Activated naive CD4-positive, alpha-beta T cell treated with anti-CD3 and anti-CD28 coated beads, Interleukin-2, amount 50 U/mL, for 24 hours (primary cell): Measurements from ENCODE around the gene KRTAP10-11.
"Not testable (repeated sequence)": the region's sequence is repeated elsewhere in the genome, so short reads cannot be mapped to it uniquely, and the experiment has no call there.

Experiments
- H3K27ac Mint-ChIP-seq: one replicate; pipeline ENCODE4 v1.8.0; 2021; ENCODE audit warnings: mild to moderate bottlenecking, mixed read lengths
- H3K27me3 Mint-ChIP-seq: one replicate; pipeline ENCODE4 v1.8.0; 2021; ENCODE audit warnings: mixed read lengths
- H3K36me3 Mint-ChIP-seq: one replicate; pipeline ENCODE4 v1.8.0; 2021; ENCODE audit warnings: mixed read lengths
- H3K4me1 Mint-ChIP-seq: one replicate; pipeline ENCODE4 v1.8.0; 2021; ENCODE audit warnings: mixed read lengths
- H3K4me3 Mint-ChIP-seq: one replicate; pipeline ENCODE4 v1.8.0; 2021; ENCODE audit warnings: mild to moderate bottlenecking, mixed read lengths
- H3K9me3 Mint-ChIP-seq: one replicate; pipeline ENCODE4 v1.8.0; 2021; ENCODE audit warnings: mixed read lengths

KRTAP10-11 gene

DNA sequence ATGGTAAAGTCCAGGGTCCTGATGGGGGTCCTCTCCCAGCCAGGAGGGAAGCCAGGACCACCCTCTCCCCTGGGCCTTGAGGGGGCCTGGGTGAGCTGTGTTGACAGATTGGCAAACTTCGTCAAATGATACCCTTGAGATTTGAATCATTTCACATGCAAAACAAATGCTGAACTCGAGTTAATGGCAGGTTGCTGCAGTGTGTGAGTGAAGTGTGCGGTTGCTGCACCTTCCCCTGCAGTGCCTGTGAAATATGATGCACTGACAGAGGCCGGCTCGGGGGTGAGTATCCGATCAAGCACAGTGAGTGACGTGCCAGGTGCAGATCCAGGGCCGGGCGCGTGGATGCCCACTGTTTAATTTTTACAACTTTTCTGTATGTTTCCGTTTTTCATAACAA lies 41.5 kb downstream of the KRTAP10-11 start:
- Mint-ChIP-seq H3K27ac (peak overlapping the region; percentile 65), H3K36me3 (peaks cover 5% of the 10 kb centered on the region), H3K4me3 (no peak overlapping the region), H3K9me3 (peaks cover 4% of the 10 kb centered on the region), H3K27me3 (peaks cover 4% of the 10 kb centered on the region), H3K4me1 (peaks cover 25% of the 10 kb centered on the region)

DNA sequence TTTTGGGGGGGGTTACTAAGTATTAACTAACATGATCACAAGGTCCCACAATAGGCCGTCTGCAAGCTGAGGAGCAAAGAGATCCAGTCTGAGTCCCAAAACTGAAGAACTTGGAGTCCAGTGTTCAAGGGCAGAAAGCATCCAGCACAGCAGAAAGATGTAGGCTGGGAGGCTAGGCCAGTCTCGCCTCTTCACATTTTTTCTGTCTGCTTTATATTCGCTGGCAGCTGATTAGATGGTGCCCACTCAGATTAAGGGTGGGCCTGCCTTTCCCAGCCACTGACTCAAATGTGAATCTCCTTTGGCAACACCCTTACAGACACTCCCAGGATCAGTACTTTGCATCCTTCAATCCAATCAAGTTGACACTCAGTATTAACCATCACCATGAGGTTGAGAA lies 43.5 kb downstream of the KRTAP10-11 start:
- H3K36me3 Mint-ChIP-seq, H3K27me3 Mint-ChIP-seq, H3K27ac Mint-ChIP-seq, H3K4me3 Mint-ChIP-seq: not testable (repeated sequence)
- peaks cover 18% of the 10 kb centered on the region for H3K9me3 Mint-ChIP-seq
- H3K4me1 Mint-ChIP-seq: peaks cover 30% of the 10 kb centered on the region

DNA sequence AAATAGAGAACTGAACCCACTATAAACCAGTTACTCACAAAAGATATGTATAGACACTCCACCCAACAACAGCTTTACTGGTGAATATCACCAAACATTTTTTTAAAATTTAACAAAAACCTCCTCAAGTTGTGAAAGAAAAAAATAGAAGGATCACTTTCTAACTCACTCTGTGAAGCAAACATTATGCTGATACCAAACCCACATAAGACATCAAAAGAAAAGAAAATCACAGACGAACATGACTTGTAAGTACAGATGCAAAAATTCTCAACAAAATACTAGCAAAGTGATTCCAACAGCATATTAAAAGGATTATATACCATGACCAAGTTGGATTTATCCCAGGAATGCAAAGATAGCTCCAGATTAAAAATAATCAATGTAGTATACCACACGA lies 45.5 kb downstream of the KRTAP10-11 start:
- peaks cover 18% of the 10 kb centered on the region for H3K9me3 Mint-ChIP-seq
- H3K4me1 Mint-ChIP-seq: peaks cover 26% of the 10 kb centered on the region
- H3K27ac Mint-ChIP-seq: no peak overlapping the region
- peaks cover 4% of the 10 kb centered on the region for H3K36me3 Mint-ChIP-seq
- peaks cover 2% of the 10 kb centered on the region for H3K27me3 Mint-ChIP-seq
- H3K4me3 Mint-ChIP-seq: no peak overlapping the region

DNA sequence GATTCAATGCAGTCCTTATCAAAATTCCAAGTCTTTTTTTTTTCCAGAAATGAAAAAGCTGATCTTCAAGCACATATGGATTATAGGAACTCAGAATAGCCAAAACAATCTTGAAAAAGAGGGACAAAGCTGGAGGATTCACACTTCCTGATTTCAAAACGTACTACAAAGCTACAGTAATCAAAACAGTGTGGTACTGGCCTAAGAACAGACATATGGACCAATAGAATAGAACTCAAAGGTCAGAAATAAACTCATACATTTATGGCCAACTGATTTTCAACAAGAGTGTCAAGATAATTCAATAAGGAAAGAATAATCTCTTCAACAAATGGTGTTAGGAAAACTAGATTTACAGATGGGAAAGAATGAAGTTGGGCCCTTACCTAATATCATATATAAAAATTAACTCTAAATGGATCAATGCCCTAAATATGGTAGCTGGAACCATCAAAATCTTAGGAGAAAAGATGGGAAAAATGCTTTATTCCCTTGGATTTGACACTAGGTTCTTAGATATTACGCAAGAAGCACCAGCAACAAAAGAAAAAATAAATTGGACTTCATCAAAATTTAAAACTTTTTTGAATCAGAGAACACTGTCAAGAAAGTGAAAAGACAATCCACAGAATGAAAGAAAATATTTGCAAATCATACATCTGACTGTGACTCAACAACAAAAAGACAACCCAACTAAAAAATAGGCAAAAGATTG lies 46.7 kb downstream of the KRTAP10-11 start:
- Mint-ChIP-seq H3K27ac (no peak overlapping the region), H3K9me3 (peaks cover 18% of the 10 kb centered on the region), H3K4me3 (no peak overlapping the region), H3K4me1 (peaks cover 31% of the 10 kb centered on the region), H3K36me3 (peaks cover 4% of the 10 kb centered on the region), H3K27me3 (peaks cover 8% of the 10 kb centered on the region)

DNA sequence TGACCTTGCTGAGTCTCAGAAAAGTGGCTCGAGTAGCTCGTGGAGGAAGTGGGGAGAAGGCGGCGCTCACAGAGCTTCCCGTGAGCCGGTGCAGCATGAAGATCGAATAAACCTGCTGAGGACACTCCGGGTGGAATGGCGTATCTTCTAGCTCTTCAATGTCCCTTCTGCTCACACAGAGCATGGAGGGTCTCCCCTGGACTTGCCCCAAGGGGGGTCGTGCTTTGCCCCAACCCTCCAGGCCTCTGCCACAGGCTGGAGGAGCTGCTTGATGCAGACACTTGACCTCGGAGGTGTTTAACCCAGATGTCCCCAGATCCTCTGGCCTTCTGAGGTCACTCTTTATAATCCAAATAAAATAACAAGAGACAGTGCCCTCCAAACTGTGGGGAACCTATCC lies 48.6 kb downstream of the KRTAP10-11 start:
- Mint-ChIP-seq H3K4me1 (peaks cover 35% of the 10 kb centered on the region), H3K27ac (no peak overlapping the region), H3K9me3 (peaks cover 18% of the 10 kb centered on the region), H3K4me3 (no peak overlapping the region), H3K36me3 (peaks cover 4% of the 10 kb centered on the region), H3K27me3 (peaks cover 16% of the 10 kb centered on the region)

DNA sequence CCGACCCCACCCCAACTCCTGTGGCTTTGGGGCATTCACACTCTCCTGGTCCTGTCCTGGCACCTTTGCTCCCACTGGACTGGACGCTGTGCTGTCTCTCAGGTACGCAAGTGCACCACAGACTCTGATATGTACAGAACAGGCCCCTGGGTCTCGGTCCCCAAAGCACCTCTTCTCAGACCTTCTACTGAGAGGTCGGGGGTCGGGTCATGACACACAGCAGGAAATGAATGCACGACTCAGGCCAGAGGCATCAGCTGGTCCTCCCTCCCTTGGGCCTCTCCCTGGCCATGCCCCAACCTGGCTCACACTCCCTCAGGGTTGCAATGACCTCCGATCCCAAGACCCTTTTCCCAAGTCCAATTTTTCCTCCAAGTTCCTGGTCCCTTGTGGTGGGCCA lies 49.0 kb downstream of the KRTAP10-11 start:
- peaks cover 4% of the 10 kb centered on the region for H3K36me3 Mint-ChIP-seq
- peaks cover 18% of the 10 kb centered on the region for H3K27me3 Mint-ChIP-seq
- no peak overlapping the region for H3K27ac Mint-ChIP-seq
- H3K9me3 Mint-ChIP-seq: peaks cover 18% of the 10 kb centered on the region
- H3K4me1 Mint-ChIP-seq: peaks cover 35% of the 10 kb centered on the region
- H3K4me3 Mint-ChIP-seq: no peak overlapping the region

DNA sequence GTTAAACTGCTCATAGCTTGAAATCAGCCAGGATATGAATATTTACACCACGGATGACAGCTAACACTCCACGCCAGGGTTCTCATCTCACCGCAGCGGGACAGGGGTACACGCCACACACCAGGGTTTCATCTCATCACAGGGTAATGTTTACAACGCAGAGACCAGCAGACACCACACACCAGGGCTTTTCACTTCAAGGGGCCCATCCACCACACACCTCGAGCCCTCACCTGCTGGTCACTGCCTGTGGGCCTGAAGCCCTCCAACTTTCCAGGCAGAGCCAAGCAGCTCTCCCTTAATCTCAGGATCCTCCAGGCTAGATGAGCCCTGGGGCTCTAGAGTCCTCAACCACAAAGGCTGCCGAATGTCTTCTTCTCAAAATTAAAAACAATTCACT lies 49.4 kb downstream of the KRTAP10-11 start:
- H3K27ac Mint-ChIP-seq: no peak overlapping the region
- no peak overlapping the region for H3K4me3 Mint-ChIP-seq
- H3K27me3 Mint-ChIP-seq: peaks cover 18% of the 10 kb centered on the region
- peaks cover 4% of the 10 kb centered on the region for H3K36me3 Mint-ChIP-seq
- peaks cover 35% of the 10 kb centered on the region for H3K4me1 Mint-ChIP-seq
- H3K9me3 Mint-ChIP-seq: peaks cover 18% of the 10 kb centered on the region

DNA sequence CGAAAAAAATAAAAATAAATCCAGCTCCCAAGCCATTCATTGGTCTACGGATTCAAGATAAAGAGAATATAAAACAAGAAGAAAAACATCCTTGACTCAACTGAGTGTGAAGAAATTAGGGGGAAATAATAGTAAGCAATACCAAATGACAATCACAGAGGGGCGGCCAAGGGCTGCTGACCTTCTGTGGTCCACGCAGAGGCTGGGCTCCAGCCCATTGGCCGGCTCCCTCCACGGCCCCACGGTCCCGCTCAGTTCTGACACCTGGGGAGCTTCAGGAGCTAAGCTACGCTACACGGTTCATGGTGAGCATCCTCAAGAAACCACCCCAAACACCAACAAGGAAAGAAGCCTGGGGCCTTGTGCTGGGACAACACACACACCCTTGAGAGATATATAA lies 50.4 kb downstream of the KRTAP10-11 start:
- Mint-ChIP-seq H3K9me3 (peaks cover 18% of the 10 kb centered on the region), H3K27ac (no peak overlapping the region), H3K4me1 (peaks cover 28% of the 10 kb centered on the region), H3K36me3 (peaks cover 4% of the 10 kb centered on the region), H3K4me3 (no peak overlapping the region), H3K27me3 (peaks cover 18% of the 10 kb centered on the region)
